ENCODE measurements around the gene ARID3C.
"Not testable (repeated sequence)": the region's sequence is repeated elsewhere in the genome, so short reads cannot be mapped to it uniquely, and the experiment has no call there.

Gene ARID3C

DNA sequence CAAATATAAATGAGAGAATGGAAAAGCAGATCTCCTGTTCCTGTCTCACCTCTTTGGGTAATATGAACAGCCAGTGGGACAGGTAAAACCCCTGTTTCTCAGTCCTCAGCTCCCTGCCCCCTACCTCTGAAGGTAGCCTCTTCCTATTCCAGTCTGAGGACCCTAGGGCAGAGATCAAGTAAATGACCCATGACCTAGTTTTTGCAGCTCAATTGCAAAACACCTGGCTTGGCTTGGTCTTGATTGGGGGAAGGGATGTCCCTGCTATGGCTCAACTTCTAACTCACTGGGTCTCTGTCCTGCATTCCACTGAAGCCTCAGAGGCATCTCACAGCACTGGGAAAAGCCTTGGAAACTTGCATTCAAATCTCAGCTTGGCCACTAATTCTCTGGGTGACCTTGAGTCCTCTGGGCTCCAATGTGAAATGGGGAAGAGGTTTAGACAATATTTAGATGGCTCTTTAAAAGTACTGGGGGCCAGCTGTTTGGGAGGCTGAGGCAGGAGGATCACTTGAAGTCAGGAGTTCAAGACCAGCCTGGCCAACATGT lies 16.0 kb upstream of the ARID3C start:
- H2BK5ac ChIP-seq (ENCODE audit: low read length), result no peak overlapping the region
- no peak overlapping the region for H2BK120ac ChIP-seq (ENCODE audit: low read depth, low read length)
- H3K79me2 ChIP-seq (ENCODE audit: control insufficient read depth, insufficient read depth, low read length), result peaks cover 5% of the 10 kb centered on the region
- no peak overlapping the region for H3K4me3 ChIP-seq (ENCODE audit: low read length)
- no peak overlapping the region for H4K8ac ChIP-seq (ENCODE audit: low read depth, low read length)
- no peak overlapping the region for H3K4ac ChIP-seq (ENCODE audit: low read depth, low read length)
- no peak overlapping the region for H3K9ac ChIP-seq (ENCODE audit: low read length)
- H3K27ac ChIP-seq (ENCODE audit: low read depth, low read length), result no peak overlapping the region
- no peak overlapping the region for H3K18ac ChIP-seq (ENCODE audit: low read length)
- no peak overlapping the region for H2BK15ac ChIP-seq (replicated peaks; ENCODE audit: low read depth)
- H3K36me3 ChIP-seq (ENCODE audit: control insufficient read depth, insufficient read depth, low read length), result no peaks in the 10 kb centered on the region
- H3K23ac ChIP-seq (ENCODE audit: low read length), result no peak overlapping the region
- DNase-seq, result peak; percentile 50
- H3K27me3 ChIP-seq (ENCODE audit: insufficient read depth, low read length, poor library complexity), result no peaks in the 10 kb centered on the region
- H2AK5ac ChIP-seq (ENCODE audit: low read length), result no peak overlapping the region
- H3K79me1 ChIP-seq (ENCODE audit: low read length), result peaks cover 14% of the 10 kb centered on the region
- H3K4me1 ChIP-seq (ENCODE audit: control insufficient read depth, low read depth, low read length), result peaks cover 10% of the 10 kb centered on the region
- H3K4me2 ChIP-seq (ENCODE audit: low read length), result no peak overlapping the region
- no peak overlapping the region for H4K5ac ChIP-seq (ENCODE audit: low read length)
- H3K56ac ChIP-seq (ENCODE audit: low read length), result no peak overlapping the region

GRCh38 chr9:34642679-34643078 lies 13.8 kb upstream of the ARID3C start:
- Histone ChIP-seq H3K4me2 (ENCODE audit: low read length) (no peak overlapping the region), H4K5ac (ENCODE audit: low read length) (no peak overlapping the region), H3K4ac (ENCODE audit: low read depth, low read length) (no peak overlapping the region), H3K9ac (ENCODE audit: low read length) (no peak overlapping the region), H3K23ac (ENCODE audit: low read length) (no peak overlapping the region), H3K27me3 (ENCODE audit: insufficient read depth, low read length, poor library complexity) (no peaks in the 10 kb centered on the region), H2AK5ac (ENCODE audit: low read length) (no peak overlapping the region), H3K27ac (ENCODE audit: low read depth, low read length) (no peak overlapping the region), H3K79me1 (ENCODE audit: low read length) (peaks cover 7% of the 10 kb centered on the region), H4K8ac (ENCODE audit: low read depth, low read length) (no peak overlapping the region), H3K4me3 (ENCODE audit: low read length) (no peak overlapping the region), H3K79me2 (ENCODE audit: control insufficient read depth, insufficient read depth, low read length) (no peaks in the 10 kb centered on the region), H2BK120ac (ENCODE audit: low read depth, low read length) (no peak overlapping the region), H3K36me3 (ENCODE audit: control insufficient read depth, insufficient read depth, low read length) (no peaks in the 10 kb centered on the region), H3K56ac (ENCODE audit: low read length) (no peak overlapping the region), H3K18ac (ENCODE audit: low read length) (no peak overlapping the region), H2BK5ac (ENCODE audit: low read length) (no peak overlapping the region), H2BK15ac (replicated peaks; ENCODE audit: low read depth) (no peak overlapping the region), H3K4me1 (ENCODE audit: control insufficient read depth, low read depth, low read length) (peaks cover 10% of the 10 kb centered on the region)
- DNase-seq, result no peak
- WGBS (ENCODE audit: extremely low coverage, insufficient coverage, low lambda C conversion rate), result no CpG with 5 or more reads among the region's 1 CpG

DNA sequence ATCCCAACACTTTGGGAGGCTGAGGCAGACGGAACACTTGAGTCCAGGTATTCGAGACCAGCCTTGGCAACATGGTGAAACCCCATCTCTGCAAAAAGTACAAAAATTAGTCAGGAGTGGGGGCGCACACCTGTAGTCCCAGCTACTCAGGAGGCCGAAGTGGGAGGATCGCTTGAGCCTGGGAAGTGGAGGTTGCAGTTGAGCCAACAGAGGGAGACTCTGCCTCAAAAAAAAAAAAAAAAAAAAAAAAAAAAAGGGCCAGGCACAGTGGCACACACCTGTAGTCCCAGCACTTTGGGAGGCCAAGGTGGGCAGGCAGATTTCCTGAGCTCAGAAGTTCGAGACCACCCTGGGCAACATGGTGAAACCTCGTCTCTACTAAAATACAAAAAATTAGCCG lies 10.5 kb upstream of the ARID3C start:
- not testable (repeated sequence) for DNase-seq; H3K79me1 ChIP-seq (ENCODE audit: low read length); H2AK5ac ChIP-seq (ENCODE audit: low read length); H3K4ac ChIP-seq (ENCODE audit: low read depth, low read length); H3K56ac ChIP-seq (ENCODE audit: low read length); H3K27me3 ChIP-seq (ENCODE audit: insufficient read depth, low read length, poor library complexity); H3K4me3 ChIP-seq (ENCODE audit: low read length); H2BK15ac ChIP-seq (replicated peaks; ENCODE audit: low read depth); H4K5ac ChIP-seq (ENCODE audit: low read length); H3K79me2 ChIP-seq (ENCODE audit: control insufficient read depth, insufficient read depth, low read length); H3K4me2 ChIP-seq (ENCODE audit: low read length); H2BK5ac ChIP-seq (ENCODE audit: low read length); H3K9ac ChIP-seq (ENCODE audit: low read length); H3K18ac ChIP-seq (ENCODE audit: low read length); H3K23ac ChIP-seq (ENCODE audit: low read length); H2BK120ac ChIP-seq (ENCODE audit: low read depth, low read length); H3K27ac ChIP-seq (ENCODE audit: low read depth, low read length); H3K4me1 ChIP-seq (ENCODE audit: control insufficient read depth, low read depth, low read length); H4K8ac ChIP-seq (ENCODE audit: low read depth, low read length); H3K36me3 ChIP-seq (ENCODE audit: control insufficient read depth, insufficient read depth, low read length)
- no CpG with 5 or more reads among the region's 8 CpGs for WGBS (ENCODE audit: extremely low coverage, insufficient coverage, low lambda C conversion rate)

- H2BK15ac ChIP-seq (replicated peaks; ENCODE audit: low read depth), result no peak overlapping the region
- no peak overlapping the region for H3K4me3 ChIP-seq (ENCODE audit: low read length)
- H3K4me1 ChIP-seq (ENCODE audit: control insufficient read depth, low read depth, low read length), result peaks cover 4% of the 10 kb centered on the region
- H3K9ac ChIP-seq (ENCODE audit: low read length), result peak overlapping the region; percentile 59
- no peak overlapping the region for H2AK5ac ChIP-seq (ENCODE audit: low read length)
- H3K79me2 ChIP-seq (ENCODE audit: control insufficient read depth, insufficient read depth, low read length), result peaks cover 2% of the 10 kb centered on the region
- peak overlapping the region; percentile 32 for H3K4me2 ChIP-seq (ENCODE audit: low read length)
- H3K56ac ChIP-seq (ENCODE audit: low read length), result peak overlapping the region; percentile 79
- H2BK120ac ChIP-seq (ENCODE audit: low read depth, low read length), result no peak overlapping the region
- H4K8ac ChIP-seq (ENCODE audit: low read depth, low read length), result no peak overlapping the region
- peaks cover 4% of the 10 kb centered on the region for H3K36me3 ChIP-seq (ENCODE audit: control insufficient read depth, insufficient read depth, low read length)
- H3K4ac ChIP-seq (ENCODE audit: low read depth, low read length), result no peak overlapping the region
- no peak overlapping the region for H3K27ac ChIP-seq (ENCODE audit: low read depth, low read length)
- H4K5ac ChIP-seq (ENCODE audit: low read length), result no peak overlapping the region
- no peaks in the 10 kb centered on the region for H3K27me3 ChIP-seq (ENCODE audit: insufficient read depth, low read length, poor library complexity)
- no CpG with 5 or more reads among the region's 7 CpGs for WGBS (ENCODE audit: extremely low coverage, insufficient coverage, low lambda C conversion rate)
- no peak overlapping the region for H3K23ac ChIP-seq (ENCODE audit: low read length)
- peaks cover 4% of the 10 kb centered on the region for H3K79me1 ChIP-seq (ENCODE audit: low read length)
- no peak overlapping the region for H2BK5ac ChIP-seq (ENCODE audit: low read length)
- H3K18ac ChIP-seq (ENCODE audit: low read length), result peak overlapping the region; percentile 16
- DNase-seq, result no peak
These were observed 9.2 kb upstream of the ARID3C start for GRCh38 chr9:34638138-34638445.

GRCh38 chr9:34637356-34638137 lies 8.7 kb upstream of the ARID3C start, which contains the start of gene SIGMAR1:
Gene SIGMAR1, minus strand, starts transcription at chr9:34637787. Its CDS starts 90 bp downstream, at chr9:34637697.
- H3K4me2 ChIP-seq (ENCODE audit: low read length), result peak within 1 kb of the TSS; percentile 92
- H3K27ac ChIP-seq (ENCODE audit: low read depth, low read length), result peak within 1 kb of the TSS; percentile 1
- H4K5ac ChIP-seq (ENCODE audit: low read length), result no peak within 1 kb of the TSS
- H2AK5ac ChIP-seq (ENCODE audit: low read length), result no peak within 1 kb of the TSS
- no peak within 1 kb of the TSS for H2BK15ac ChIP-seq (replicated peaks; ENCODE audit: low read depth)
- H3K79me2 ChIP-seq (ENCODE audit: control insufficient read depth, insufficient read depth, low read length), result peaks cover 2% of the 10 kb centered on the region
- H3K23ac ChIP-seq (ENCODE audit: low read length), result peak within 1 kb of the TSS; percentile 90
- peak within 1 kb of the TSS; percentile 34 for H3K18ac ChIP-seq (ENCODE audit: low read length)
- H3K79me1 ChIP-seq (ENCODE audit: low read length), result peaks cover 4% of the 10 kb centered on the region
- no CpG with 5 or more reads among the region's 74 CpGs for WGBS (ENCODE audit: extremely low coverage, insufficient coverage, low lambda C conversion rate)
- peak within 1 kb of the TSS; percentile 32 for H2BK5ac ChIP-seq (ENCODE audit: low read length)
- H3K4me3 ChIP-seq (ENCODE audit: low read length), result peak within 1 kb of the TSS; percentile 87
- H3K27me3 ChIP-seq (ENCODE audit: insufficient read depth, low read length, poor library complexity), result no peaks in the 10 kb centered on the region
- H3K4ac ChIP-seq (ENCODE audit: low read depth, low read length), result peak within 1 kb of the TSS; percentile 44
- DNase-seq, result peak; percentile 96
- peak within 1 kb of the TSS; percentile 98 for H3K56ac ChIP-seq (ENCODE audit: low read length)
- no peak within 1 kb of the TSS for H4K8ac ChIP-seq (ENCODE audit: low read depth, low read length)
- peaks cover 4% of the 10 kb centered on the region for H3K36me3 ChIP-seq (ENCODE audit: control insufficient read depth, insufficient read depth, low read length)
- peak within 1 kb of the TSS; percentile 98 for H3K9ac ChIP-seq (ENCODE audit: low read length)
- H3K4me1 ChIP-seq (ENCODE audit: control insufficient read depth, low read depth, low read length), result peaks cover 4% of the 10 kb centered on the region
- no peak within 1 kb of the TSS for H2BK120ac ChIP-seq (ENCODE audit: low read depth, low read length)
